ENCODE measurements around the gene HRH1. TPM values are rescaled to one million over a fixed set of nuclear protein-coding genes. Genes with fewer than 3 reads are reported as not detected.

HRH1 gene
- total and polyA plus RNA-seq, 2 donors (not counting 1 experiment from before 2014, with no cell fraction given): not detected

GRCh38 chr3:11117591-11117990 is 36.7 kb upstream of the HRH1 start:
- no peak for ATAC-seq (ENCODE audit: low read depth)
- WGBS (ENCODE audit: insufficient coverage): 97% methylated on average over 10 of the region's 10 CpGs
- Mint-ChIP-seq H3K27ac (no peak overlapping the region), H3K9me3 (ENCODE audit: insufficient read depth) (peaks cover 3% of the 10 kb centered on the region), H3K27me3 (peaks cover 35% of the 10 kb centered on the region), H3K4me1 (no peaks in the 10 kb centered on the region), H3K4me3 (no peak overlapping the region)
- Histone ChIP-seq H4K20me1 (ENCODE audit: control insufficient read depth, insufficient read depth, low read length, poor library complexity, severe bottlenecking) (no peaks in the 10 kb centered on the region), H3K9me3 (ENCODE audit: control extremely low read depth in 1 of 3, control insufficient read depth in 2 of 3, insufficient read depth in 1 of 3, low read length in 2 of 3) (peaks cover 0 to 5% (median 1%) of the 10 kb centered on the region in 3 donors), H3K36me3 (replicated peaks in 1 of 2; ENCODE audit: control extremely low read depth in 1 of 2, control insufficient read depth in 1 of 2, extremely low read depth in 1 of 2, insufficient read depth in 2 of 2, low read length in 1 of 2) (no peaks in the 10 kb centered on the region), H3K4me1 (ENCODE audit: control insufficient read depth in 2 of 2, insufficient read depth in 2 of 2, low read length in 2 of 2) (no peaks in the 10 kb centered on the region), H3K27me3 (replicated peaks in 1 of 4; ENCODE audit: control extremely low read depth in 1 of 4, control insufficient read depth in 3 of 4, insufficient read depth in 4 of 4, low read length in 3 of 4) (peaks cover 0 to 10% (median 2%) of the 10 kb centered on the region in 4 experiments), H3K79me2 (ENCODE audit: control insufficient read depth, insufficient read depth, low read length) (no peaks in the 10 kb centered on the region), H2AFZ (ENCODE audit: insufficient read depth, low read depth, low read length, poor library complexity, severe bottlenecking) (no peak overlapping the region), H3K4me3 (ENCODE audit: control extremely low read depth in 1 of 5, extremely low read depth in 1 of 5, insufficient read depth in 1 of 5, low read depth in 2 of 5, low read length in 4 of 5) (no peak overlapping the region), H3K9ac (ENCODE audit: low read length) (no peak overlapping the region), H3K27ac (ENCODE audit: low read length in 2 of 2) (no peak overlapping the region), H3K4me2 (replicated peaks; ENCODE audit: low read depth, low read length, poor library complexity, severe bottlenecking) (no peak overlapping the region)
- CTCF ChIA-PET: no interaction called here
- intact Hi-C loops (cut with micrococcal nuclease): no loop called here
- TF ChIP-seq EZH2 (IDR thresholded peaks at IDR 0.05; ENCODE audit: borderline replicate concordance, insufficient read depth, low read depth, low read length, poor library complexity, severe bottlenecking) (no peak), CTCF (IDR thresholded peaks at IDR 0.05) (no peak)
- DNase-seq: no peak
- POLR2A ChIA-PET: no interaction called here

DNA sequence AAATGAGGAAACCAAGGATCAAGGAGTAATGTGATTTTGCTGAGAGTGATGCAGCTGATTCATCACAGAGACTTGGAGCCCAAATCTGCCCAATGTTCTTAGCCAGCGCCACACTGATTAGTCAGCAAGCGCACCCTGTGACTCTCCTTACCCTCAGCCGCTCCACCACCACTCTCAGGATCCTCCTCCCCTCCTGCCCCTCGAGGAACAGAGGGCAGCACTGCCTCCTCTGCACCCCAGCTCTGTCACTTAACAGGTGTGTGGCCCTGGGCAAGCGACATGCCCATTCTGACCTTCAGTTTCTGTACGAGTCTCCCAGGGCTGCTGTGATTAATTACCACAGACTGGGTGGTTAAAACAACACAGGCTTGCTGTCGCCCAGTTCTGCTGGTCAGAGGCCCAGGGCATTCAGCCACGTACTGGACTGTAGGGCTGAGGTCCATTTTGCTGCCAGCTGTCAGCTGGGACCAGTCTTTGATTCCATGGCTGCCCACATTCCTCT is 36.1 kb upstream of the HRH1 start:
- Mint-ChIP-seq H3K9me3 (ENCODE audit: insufficient read depth) (peaks cover 7% of the 10 kb centered on the region), H3K27ac (no peak overlapping the region), H3K4me1 (no peaks in the 10 kb centered on the region), H3K4me3 (no peak overlapping the region), H3K27me3 (peaks cover 39% of the 10 kb centered on the region)
- peaks cover 1 to 8% (median 3%) of the 10 kb centered on the region in 3 donors for H3K9me3 ChIP-seq (ENCODE audit: control extremely low read depth in 1 of 3, control insufficient read depth in 2 of 3, insufficient read depth in 1 of 3, low read length in 2 of 3)
- no peak for DNase-seq
- no peak for ATAC-seq (ENCODE audit: low read depth)
- no peaks in the 10 kb centered on the region for H3K79me2 ChIP-seq (ENCODE audit: control insufficient read depth, insufficient read depth, low read length)
- H3K27ac ChIP-seq (ENCODE audit: low read length in 2 of 2): no peak overlapping the region
- H3K9ac ChIP-seq (ENCODE audit: low read length): no peak overlapping the region
- no peaks in the 10 kb centered on the region for H4K20me1 ChIP-seq (ENCODE audit: control insufficient read depth, insufficient read depth, low read length, poor library complexity, severe bottlenecking)
- peaks cover 0 to 10% (median 2%) of the 10 kb centered on the region in 4 experiments for H3K27me3 ChIP-seq (replicated peaks in 1 of 4; ENCODE audit: control extremely low read depth in 1 of 4, control insufficient read depth in 3 of 4, insufficient read depth in 4 of 4, low read length in 3 of 4)
- 72% methylated on average over 8 of the region's 8 CpGs for WGBS (ENCODE audit: insufficient coverage)
- TF ChIP-seq EZH2 (IDR thresholded peaks at IDR 0.05; ENCODE audit: borderline replicate concordance, insufficient read depth, low read depth, low read length, poor library complexity, severe bottlenecking): no peak
- no peak for TF ChIP-seq CTCF (IDR thresholded peaks at IDR 0.05)
- ChIA-PET POLR2A (no interaction called here), CTCF (no interaction called here)
- no peak overlapping the region for H2AFZ ChIP-seq (ENCODE audit: insufficient read depth, low read depth, low read length, poor library complexity, severe bottlenecking)
- no peaks in the 10 kb centered on the region for H3K36me3 ChIP-seq (replicated peaks in 1 of 2; ENCODE audit: control extremely low read depth in 1 of 2, control insufficient read depth in 1 of 2, extremely low read depth in 1 of 2, insufficient read depth in 2 of 2, low read length in 1 of 2)
- intact Hi-C loops (cut with micrococcal nuclease): no loop called here
- H3K4me1 ChIP-seq (ENCODE audit: control insufficient read depth in 2 of 2, insufficient read depth in 2 of 2, low read length in 2 of 2): no peaks in the 10 kb centered on the region
- H3K4me2 ChIP-seq (replicated peaks; ENCODE audit: low read depth, low read length, poor library complexity, severe bottlenecking): no peak overlapping the region
- H3K4me3 ChIP-seq (ENCODE audit: control extremely low read depth in 1 of 5, extremely low read depth in 1 of 5, insufficient read depth in 1 of 5, low read depth in 2 of 5, low read length in 4 of 5): no peak overlapping the region
